Fibroblast of lung (primary cell): ENCODE data around the gene ACOT7. TPM values are rescaled to one million over a fixed set of nuclear protein-coding genes. Genes with fewer than 3 reads are reported as not detected.
"Not testable (repeated sequence)": the region's sequence is repeated elsewhere in the genome, so short reads cannot be mapped to it uniquely, and the experiment has no call there.

Experiments used
- DNase-seq, 2 donors: peaks; one replicate each; pipeline versions ENCODE4 v3.0.0 to v3.0.0-alpha.2; 2010; ENCODE audit warnings: low read depth in 2 of 2
- H2AFZ ChIP-seq: 2 replicates; pipeline ENCODE4 v1.5.1; 2012; ENCODE audit warnings: low read length, control low read depth, inconsistent platforms
- H3K27ac ChIP-seq: 2 replicates; pipeline ENCODE4 v1.5.1; 2011; ENCODE audit warnings: low read length, control low read depth; ENCODE audit not compliant: insufficient read depth
- H3K27me3 ChIP-seq: 2 replicates; pipeline ENCODE4 v1.5.1; 2011; ENCODE audit warnings: mild to moderate bottlenecking, low read length; ENCODE audit not compliant: control insufficient read depth, insufficient read depth
- H3K36me3 ChIP-seq: 2 replicates; pipeline ENCODE4 v1.5.1; 2011; ENCODE audit warnings: low read length; ENCODE audit not compliant: control insufficient read depth, insufficient read depth
- H3K4me1 ChIP-seq: 2 replicates; pipeline ENCODE4 v1.5.1; 2011; ENCODE audit warnings: low read length; ENCODE audit not compliant: control insufficient read depth, insufficient read depth; ENCODE audit errors: extremely low read depth
- H3K4me2 ChIP-seq: 2 replicates; pipeline ENCODE4 v1.5.1; 2011; ENCODE audit warnings: low read length, control low read depth; ENCODE audit not compliant: insufficient read depth; ENCODE audit errors: extremely low read depth
- H3K4me3 ChIP-seq, 4 experiments: fragments of 200-600 bp in 1 of 4; sonication (generic) in 1 of 4; replicated peaks in 1 of 4; 2 replicates each; pipeline ENCODE4 v1.5.1; 2011 to 2016; ENCODE audit warnings: low read length in 4 of 4, low read depth in 3 of 4, mild to moderate bottlenecking in 3 of 4, control low read depth in 2 of 4, inconsistent platforms in 1 of 4, mixed read lengths in 1 of 4; ENCODE audit not compliant: insufficient read depth in 1 of 4; ENCODE audit errors: control extremely low read depth in 1 of 4
- H3K79me2 ChIP-seq: 2 replicates; pipeline ENCODE4 v1.5.1; 2012; ENCODE audit warnings: mild to moderate bottlenecking, low read length, inconsistent platforms; ENCODE audit not compliant: control insufficient read depth, insufficient read depth
- H3K9ac ChIP-seq: 2 replicates; pipeline ENCODE4 v1.5.1; 2011; ENCODE audit warnings: mild to moderate bottlenecking, low read length, control low read depth; ENCODE audit not compliant: insufficient read depth
- H3K9me3 ChIP-seq: 2 replicates; pipeline ENCODE4 v1.5.1; 2012; ENCODE audit warnings: low read depth, low read length; ENCODE audit not compliant: control insufficient read depth, insufficient read depth
- H4K20me1 ChIP-seq: 2 replicates; pipeline ENCODE4 v1.5.1; 2011; ENCODE audit warnings: low read length; ENCODE audit not compliant: control insufficient read depth, insufficient read depth; ENCODE audit errors: extremely low read depth
- CTCF ChIP-seq, 2 donors: IDR thresholded peaks in 1 of 2; conservative IDR thresholded peaks in 1 of 2; 1 replicate in 1 of 2; 2 replicates in 1 of 2; pipeline ENCODE4 v1.5.1; 2011 to 2012; ENCODE audit warnings: low read length in 2 of 2, control low read depth in 1 of 2, inconsistent platforms in 1 of 2, low read depth in 1 of 2, mild to moderate bottlenecking in 1 of 2
- EZH2 ChIP-seq: IDR thresholded peaks from 2 replicates; pipeline ENCODE4 v1.5.1; 2012; ENCODE audit warnings: low read length, control low read depth, mild to moderate bottlenecking; ENCODE audit errors: missing control alignments
- polyA plus RNA-seq, 2 donors: library from polyadenylated mRNA; depleted of rRNA in 1 of 2; stranded (reverse) in 1 of 2; unstranded in 1 of 2; fragments of >200 nt; gene quantifications; 2 replicates each; pipeline ENCODE4 v1.2.1, GENCODE V29; 2011 to 2012; ENCODE audit warnings: missing spikeins in 1 of 2
- total RNA-seq: library from RNA; depleted of rRNA; stranded (reverse); fragments of >200 nt; gene quantifications from 2 replicates; pipeline ENCODE4 v1.2.1, GENCODE V29; 2014

The ACOT7 gene
- total and polyA plus RNA-seq, 2 donors (not counting 1 experiment from before 2014, with no cell fraction given) = 50.7 to 58.0 TPM

- DNase-seq = not testable (repeated sequence)
Measured at GRCh38 chr1:6429660-6430411, 36.3 kb upstream of the ACOT7 start.

DNA sequence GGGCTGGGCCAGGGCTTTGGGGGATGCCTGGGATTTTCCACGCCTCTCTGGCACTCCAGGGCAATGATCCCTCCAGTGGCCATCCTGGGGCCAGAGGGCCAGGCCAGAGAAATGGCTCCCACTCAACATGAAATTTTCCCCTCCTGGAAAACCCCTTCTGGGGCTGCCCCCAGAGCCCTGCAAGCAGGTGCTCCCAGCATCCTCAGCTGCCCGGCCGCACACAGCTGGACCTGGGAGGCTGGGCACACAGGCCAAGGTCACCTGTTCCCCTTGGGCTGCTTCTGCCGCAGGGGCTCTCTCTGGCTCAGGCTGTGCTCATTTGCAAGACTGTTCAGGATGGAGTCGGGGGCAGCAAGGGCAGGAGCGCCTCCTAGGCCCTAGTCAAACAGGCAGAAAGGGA lies 34.9 kb upstream of the ACOT7 start:
- not testable (repeated sequence) for H4K20me1 ChIP-seq, H3K4me1 ChIP-seq, H3K79me2 ChIP-seq, H3K9ac ChIP-seq, DNase-seq, H3K27ac ChIP-seq, H3K9me3 ChIP-seq, H3K36me3 ChIP-seq, H3K4me2 ChIP-seq, H3K4me3 ChIP-seq, H2AFZ ChIP-seq
- peaks cover 25% of the 10 kb centered on the region for H3K27me3 ChIP-seq

More at GRCh38 chr1:6429660-6430411, 36.3 kb upstream of the ACOT7 start:
- peak; percentile 34 for TF ChIP-seq EZH2
- H3K4me2 ChIP-seq, H3K36me3 ChIP-seq, H2AFZ ChIP-seq, H4K20me1 ChIP-seq, H3K4me3 ChIP-seq, H3K9me3 ChIP-seq, H3K9ac ChIP-seq, H3K4me1 ChIP-seq, H3K27ac ChIP-seq, H3K79me2 ChIP-seq: not testable (repeated sequence)
- H3K27me3 ChIP-seq = peaks cover 15% of the 10 kb centered on the region

- no peak overlapping the region for H3K9ac ChIP-seq
- no peaks in the 10 kb centered on the region for H4K20me1 ChIP-seq
- no peak overlapping the region for H3K4me2 ChIP-seq
- no peaks in the 10 kb centered on the region for H3K79me2 ChIP-seq
- peaks cover 32% of the 10 kb centered on the region for H3K27me3 ChIP-seq
- no peak for DNase-seq
- no peaks in the 10 kb centered on the region for H3K4me1 ChIP-seq
- H2AFZ ChIP-seq = no peak overlapping the region
- H3K27ac ChIP-seq = no peak overlapping the region
- H3K4me3 ChIP-seq = no peak overlapping the region
- no peaks in the 10 kb centered on the region for H3K9me3 ChIP-seq
- H3K36me3 ChIP-seq = no peaks in the 10 kb centered on the region
- TF ChIP-seq EZH2 (no peak), CTCF (conservative IDR thresholded peaks at IDR 0.05 in 1 of 2, IDR thresholded peaks at IDR 0.05 in 1 of 2; ENCODE audit: low read depth in 1 of 2, low read length in 2 of 2) (no peak)
Measured at GRCh38 chr1:6427441-6428390, 34.1 kb upstream of the ACOT7 start.
